Subcutaneous abdominal adipose tissue (tissue), 5 donors: ENCODE data around the gene SSNA1.
A peak's percentile ranks its signal among the peaks of the same experiment; 100 is the strongest.

Experiments used
- H3K27ac ChIP-seq: one replicate; pipeline ENCODE4 v1.7.0; 2013; ENCODE audit warnings: low read depth, mild to moderate bottlenecking, inconsistent platforms, low read length, moderate library complexity
- H3K27me3 ChIP-seq, 5 donors: one replicate each; pipeline ENCODE4 v1.7.0; 2013; ENCODE audit warnings: low read length in 5 of 5, inconsistent platforms in 1 of 5; ENCODE audit not compliant: control insufficient read depth in 5 of 5, insufficient read depth in 4 of 5
- H3K36me3 ChIP-seq, 5 donors: one replicate each; pipeline ENCODE4 v1.7.0; 2013; ENCODE audit warnings: low read length in 5 of 5; ENCODE audit not compliant: control insufficient read depth in 5 of 5, insufficient read depth in 5 of 5
- H3K4me1 ChIP-seq, 5 donors: one replicate each; pipeline ENCODE4 v1.7.0; 2013; ENCODE audit warnings: low read length in 5 of 5, mild to moderate bottlenecking in 3 of 5, moderate library complexity in 1 of 5; ENCODE audit not compliant: control insufficient read depth in 5 of 5, insufficient read depth in 5 of 5
- H3K4me3 ChIP-seq, 5 donors: one replicate each; pipeline ENCODE4 v1.7.0; 2013; ENCODE audit warnings: low read length in 5 of 5, low read depth in 1 of 5
- H3K9ac ChIP-seq, 5 donors: one replicate each; pipeline ENCODE4 v1.7.0; 2013; ENCODE audit warnings: low read length in 5 of 5, mild to moderate bottlenecking in 4 of 5, moderate library complexity in 3 of 5
- H3K9me3 ChIP-seq, 5 donors: one replicate each; pipeline ENCODE4 v1.7.0; 2013; ENCODE audit warnings: low read length in 5 of 5; ENCODE audit not compliant: control insufficient read depth in 5 of 5
- donor health status: healthy.
- donor health status: healthy.
- donor health status: healthy.
- donor health status: healthy.
- donor health status: healthy.

The SSNA1 gene

GRCh38 chr9:137192448-137192780 is 3.9 kb downstream of the SSNA1 start:
- Histone ChIP-seq H3K4me1 (peaks cover 4 to 33% (median 22%) of the 10 kb centered on the region in 5 donors), H3K27ac (no peak overlapping the region), H3K9ac (no peak overlapping the region), H3K36me3 (peaks cover 0 to 25% (median 25%) of the 10 kb centered on the region in 5 donors), H3K27me3 (no peaks in the 10 kb centered on the region), H3K4me3 (no peak overlapping the region), H3K9me3 (no peaks in the 10 kb centered on the region)

GRCh38 chr9:137192859-137193258 is 4.4 kb downstream of the SSNA1 start:
- Histone ChIP-seq H3K27me3 (no peaks in the 10 kb centered on the region), H3K4me3 (no peak overlapping the region), H3K9ac (no peak overlapping the region), H3K4me1 (peaks cover 0 to 33% (median 20%) of the 10 kb centered on the region in 5 donors), H3K9me3 (no peaks in the 10 kb centered on the region), H3K36me3 (peaks cover 0 to 25% (median 25%) of the 10 kb centered on the region in 5 donors), H3K27ac (no peak overlapping the region)

- Histone ChIP-seq H3K9me3 (no peaks in the 10 kb centered on the region), H3K27me3 (no peaks in the 10 kb centered on the region), H3K36me3 (peaks cover 0 to 25% (median 25%) of the 10 kb centered on the region in 5 donors), H3K4me1 (peaks cover 0 to 37% (median 24%) of the 10 kb centered on the region in 5 donors), H3K27ac (no peak overlapping the region), H3K4me3 (no peak overlapping the region), H3K9ac (no peak overlapping the region)
These were observed 5.3 kb downstream of the SSNA1 start for GRCh38 chr9:137193771-137194170.

- Histone ChIP-seq H3K9ac (no peak overlapping the region), H3K27me3 (no peaks in the 10 kb centered on the region), H3K27ac (no peak overlapping the region), H3K9me3 (no peaks in the 10 kb centered on the region), H3K4me3 (no peak overlapping the region), H3K36me3 (peaks cover 0 to 25% (median 25%) of the 10 kb centered on the region in 5 donors), H3K4me1 (peaks cover 0 to 38% (median 25%) of the 10 kb centered on the region in 5 donors)
These were observed 5.9 kb downstream of the SSNA1 start for GRCh38 chr9:137194388-137194787.

GRCh38 chr9:137194909-137195308 is 6.4 kb downstream of the SSNA1 start:
- peaks cover 0 to 23% (median 22%) of the 10 kb centered on the region in 5 donors for H3K36me3 ChIP-seq
- H3K4me3 ChIP-seq: no peak overlapping the region
- no peaks in the 10 kb centered on the region for H3K27me3 ChIP-seq
- no peak overlapping the region for H3K27ac ChIP-seq
- H3K9ac ChIP-seq: no peak overlapping the region
- H3K4me1 ChIP-seq: peaks cover 0 to 38% (median 25%) of the 10 kb centered on the region in 5 donors
- no peaks in the 10 kb centered on the region for H3K9me3 ChIP-seq

- Histone ChIP-seq H3K4me3 (no peak overlapping the region), H3K9me3 (no peaks in the 10 kb centered on the region), H3K27me3 (no peaks in the 10 kb centered on the region), H3K27ac (no peak overlapping the region), H3K9ac (peak overlapping the region in 1 of 5 donors; percentile 7), H3K4me1 (peaks cover 0 to 34% (median 21%) of the 10 kb centered on the region in 5 donors), H3K36me3 (peaks cover 0 to 16% (median 15%) of the 10 kb centered on the region in 5 donors)
These were observed 7.2 kb downstream of the SSNA1 start for GRCh38 chr9:137195525-137196220.

- peaks cover 0 to 52% (median 39%) of the 10 kb centered on the region in 5 donors for H3K4me1 ChIP-seq
- no peaks in the 10 kb centered on the region for H3K27me3 ChIP-seq
- no peaks in the 10 kb centered on the region for H3K36me3 ChIP-seq
- H3K9ac ChIP-seq: peak overlapping the region in 2 of 5 donors; percentile 13 to 17
- H3K27ac ChIP-seq: no peak overlapping the region
- H3K9me3 ChIP-seq: no peaks in the 10 kb centered on the region
- H3K4me3 ChIP-seq: no peak overlapping the region
These were observed 9.8 kb downstream of the SSNA1 start for GRCh38 chr9:137198051-137198901.

GRCh38 chr9:137198902-137199283 is 10.4 kb downstream of the SSNA1 start:
- no peaks in the 10 kb centered on the region for H3K36me3 ChIP-seq
- H3K4me1 ChIP-seq: peaks cover under 1 to 57% (median 45%) of the 10 kb centered on the region in 5 donors
- no peaks in the 10 kb centered on the region for H3K27me3 ChIP-seq

GRCh38 chr9:137199411-137200121 is 11.1 kb downstream of the SSNA1 start:
- H3K36me3 ChIP-seq: no peaks in the 10 kb centered on the region
- peak overlapping the region in 3 of 5 donors; percentile 39 to 60 (median 48) for H3K4me3 ChIP-seq
- peaks cover 7 to 64% (median 51%) of the 10 kb centered on the region in 5 donors for H3K4me1 ChIP-seq
- H3K9ac ChIP-seq: peak overlapping the region in 2 of 5 donors; percentile 20 to 35
- H3K9me3 ChIP-seq: no peaks in the 10 kb centered on the region
- no peaks in the 10 kb centered on the region for H3K27me3 ChIP-seq
- H3K27ac ChIP-seq: no peak overlapping the region

More at GRCh38 chr9:137198902-137199283, 10.4 kb downstream of the SSNA1 start:
- Histone ChIP-seq H3K27ac (no peak overlapping the region), H3K4me3 (peak overlapping the region in 1 of 5 donors; percentile 48), H3K9me3 (no peaks in the 10 kb centered on the region), H3K9ac (peak overlapping the region in 2 of 5 donors; percentile 17 to 35)
